COLO829 (cell line): ENCODE measurements around the gene HS3ST5.
"Not testable (repeated sequence)": the region's sequence is repeated elsewhere in the genome, so short reads cannot be mapped to it uniquely, and the experiment has no call there.

Experiments
- DNase-seq: peaks from one replicate; pipeline ENCODE4 v3.0.0; 2012; ENCODE audit warnings: low spot score

HS3ST5 gene

DNA sequence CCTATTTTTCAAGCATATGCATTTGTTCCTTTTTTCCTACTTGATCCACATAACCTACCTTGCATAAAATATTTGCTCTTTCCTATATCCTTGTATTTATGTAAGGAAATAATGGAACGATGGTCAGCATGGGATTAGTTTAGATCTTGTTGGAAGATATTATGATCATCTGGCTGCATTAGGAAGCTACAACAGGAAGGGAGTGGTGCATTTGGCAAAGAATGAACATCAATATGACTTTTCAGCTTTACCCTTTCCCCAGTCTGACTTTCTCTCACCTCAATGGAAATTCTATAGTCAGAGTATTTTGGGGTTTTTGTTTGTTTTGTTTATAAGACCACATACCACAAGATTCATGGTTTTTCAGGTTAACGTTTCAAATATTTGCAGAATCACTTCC, 66.0 kb downstream of the HS3ST5 start:
- no peak for DNase-seq

GRCh38 chr6:114274836-114275235, 68.0 kb downstream of the HS3ST5 start:
- DNase-seq, result no peak

DNA sequence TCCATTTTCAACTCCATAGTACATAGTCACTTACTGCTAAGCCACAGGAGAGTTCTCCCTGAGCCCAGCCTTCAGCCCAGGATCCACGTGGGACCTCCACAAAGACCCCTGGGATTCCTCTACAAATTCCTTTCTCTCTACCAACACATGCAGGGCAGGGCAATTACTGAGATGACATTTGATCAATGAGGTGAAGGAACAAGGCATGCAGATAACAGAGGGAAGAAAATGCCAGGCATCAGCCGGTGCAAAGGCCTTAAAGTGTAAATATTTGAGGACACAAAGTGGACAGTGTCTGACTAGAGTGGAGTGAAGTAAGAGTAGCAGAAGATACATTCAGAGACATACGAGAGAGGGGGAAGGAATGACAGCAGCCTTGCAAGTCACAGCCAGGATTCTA, 70.2 kb downstream of the HS3ST5 start:
- DNase-seq, result no peak

DNA sequence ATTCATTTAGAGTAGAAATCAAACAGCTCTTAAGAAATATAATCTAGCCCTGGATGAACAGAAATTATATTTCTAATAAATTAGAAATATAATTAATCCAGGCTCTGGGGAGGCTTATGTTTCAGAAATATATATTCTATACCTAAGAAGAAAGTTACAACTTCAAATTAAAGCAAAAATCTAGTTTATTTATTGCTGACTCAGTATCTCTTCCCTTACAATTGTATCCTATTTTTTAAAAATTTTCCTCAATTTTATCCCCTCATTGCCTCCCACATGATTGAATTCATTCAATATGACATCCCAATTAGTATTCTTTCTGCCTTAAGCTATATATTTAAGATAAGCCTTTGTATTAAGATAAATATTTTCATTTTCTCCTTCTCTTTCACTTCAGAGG, 71.4 kb downstream of the HS3ST5 start:
- no peak for DNase-seq

- DNase-seq, result no peak
These were observed 74.9 kb downstream of the HS3ST5 start for GRCh38 chr6:114267897-114268296.

GRCh38 chr6:114260810-114261209, 82.0 kb downstream of the HS3ST5 start:
- no peak for DNase-seq

GRCh38 chr6:114258376-114258775, 84.4 kb downstream of the HS3ST5 start:
- no peak for DNase-seq

DNA sequence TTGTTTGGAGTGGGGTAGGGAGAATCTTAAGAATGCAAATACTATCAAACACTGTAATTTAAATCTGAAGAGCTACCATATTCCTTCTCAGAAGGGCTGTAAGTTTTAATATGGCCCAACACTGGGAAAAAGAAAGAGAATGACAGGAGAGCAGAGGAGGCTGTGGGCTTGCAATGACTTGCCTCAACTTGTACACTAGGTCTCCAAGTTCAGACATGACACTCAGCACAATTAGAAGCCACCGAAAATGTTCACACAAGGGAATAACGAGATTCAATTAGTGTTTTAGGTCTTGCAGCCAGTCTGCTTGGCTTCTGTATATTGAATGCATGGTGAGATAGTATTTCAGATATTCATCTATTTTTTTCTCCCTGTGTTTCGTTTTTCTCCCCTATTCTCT, 89.4 kb downstream of the HS3ST5 start:
- no peak for DNase-seq

GRCh38 chr6:114249522-114249921, 93.3 kb downstream of the HS3ST5 start:
- no peak for DNase-seq

DNA sequence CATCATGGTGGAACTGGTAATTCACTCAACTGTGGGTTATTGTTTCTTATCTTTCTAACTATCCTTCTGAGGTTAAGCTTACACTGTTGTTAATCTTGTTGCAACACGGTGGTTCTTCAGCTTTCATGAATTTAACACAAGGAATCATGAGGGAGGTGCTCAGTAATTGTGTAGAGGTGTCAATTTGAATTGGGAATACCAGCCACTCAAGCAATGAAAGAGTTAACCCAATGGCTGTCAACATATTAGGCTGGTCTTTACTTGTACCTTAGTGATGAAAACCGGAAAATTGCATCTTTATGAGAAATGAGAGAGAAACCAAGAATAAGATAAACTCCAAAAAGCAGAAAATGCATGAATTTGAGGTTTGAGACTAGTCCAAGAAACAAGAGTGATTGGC, 95.7 kb downstream of the HS3ST5 start:
- DNase-seq, result no peak

DNA sequence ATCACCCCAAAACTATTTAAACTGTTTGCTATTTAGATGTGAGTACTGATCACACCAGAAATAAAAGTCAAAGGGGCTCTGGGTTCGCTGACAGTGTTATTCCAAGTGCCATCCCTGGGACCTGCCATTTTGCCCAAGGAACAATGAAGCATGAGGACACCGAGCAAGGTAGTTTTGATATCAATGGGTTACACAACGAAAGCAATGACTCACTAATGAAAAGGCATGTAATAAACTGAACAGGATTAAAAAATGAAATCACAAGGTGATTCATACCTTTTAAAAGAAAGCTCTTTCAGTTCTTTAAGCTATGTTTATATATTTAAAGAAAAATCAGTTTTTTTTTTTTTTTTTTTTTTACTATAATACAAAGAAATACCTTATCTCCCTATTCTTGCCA, 102.0 kb downstream of the HS3ST5 start:
- DNase-seq, result peak; percentile 24

GRCh38 chr6:114228675-114229074, 114.1 kb downstream of the HS3ST5 start:
- DNase-seq, result no peak

- no peak for DNase-seq
These were observed 114.8 kb downstream of the HS3ST5 start for GRCh38 chr6:114227944-114228468.

GRCh38 chr6:114220241-114220640, 122.6 kb downstream of the HS3ST5 start:
- no peak for DNase-seq

- DNase-seq, result no peak
These were observed 124.1 kb downstream of the HS3ST5 start for GRCh38 chr6:114218437-114219340.

DNA sequence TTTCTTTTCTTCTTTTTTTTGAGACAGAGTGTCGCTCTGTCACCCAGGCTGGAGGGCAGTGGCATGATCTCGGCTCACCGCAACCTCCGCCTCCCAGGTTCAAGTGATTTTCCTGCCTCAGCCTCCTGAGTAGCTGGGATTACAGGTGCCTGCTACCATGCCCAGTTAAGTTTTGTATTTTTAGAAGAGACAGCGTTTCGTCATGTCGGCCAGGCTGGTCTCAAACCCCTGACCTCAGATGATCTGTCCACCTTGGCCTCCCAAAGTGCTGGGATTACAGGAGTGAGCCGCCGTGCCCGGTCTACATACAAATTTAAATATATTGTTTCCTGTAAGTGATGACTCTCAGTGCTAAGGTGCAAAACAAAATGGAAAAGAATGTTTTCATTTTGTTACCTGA, 124.8 kb downstream of the HS3ST5 start:
- not testable (repeated sequence) for DNase-seq

DNA sequence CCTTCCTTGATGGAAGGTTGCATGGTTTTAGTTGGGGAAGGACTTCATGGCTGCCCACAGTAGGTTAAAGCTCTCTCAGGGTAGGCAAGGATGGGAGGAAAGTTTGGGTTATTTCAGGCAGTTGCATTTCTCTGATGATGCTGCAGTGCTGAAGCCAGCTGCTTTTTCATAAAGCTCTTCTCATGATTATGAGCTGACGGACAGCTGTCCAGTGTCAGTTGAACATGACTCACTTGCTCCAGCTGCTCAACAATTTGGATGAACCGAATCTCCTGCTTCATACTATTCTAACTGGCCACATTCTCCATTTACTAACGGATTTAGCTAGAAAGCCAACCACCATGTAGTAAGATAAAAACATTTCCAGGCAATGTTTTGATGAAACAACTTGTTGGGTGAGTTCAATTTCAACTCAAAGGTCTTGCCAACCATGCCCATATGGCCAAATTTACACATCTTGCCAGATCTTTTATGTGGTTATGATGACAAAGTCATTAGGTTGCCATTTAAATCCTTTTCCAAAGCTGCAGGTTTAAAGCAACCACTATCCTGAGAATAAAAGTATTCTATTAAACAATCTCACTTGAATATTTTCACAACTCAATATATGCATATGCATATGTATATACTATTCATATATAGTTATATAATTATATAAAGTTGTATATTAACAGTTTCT, 125.9 kb downstream of the HS3ST5 start:
- no peak for DNase-seq

DNA sequence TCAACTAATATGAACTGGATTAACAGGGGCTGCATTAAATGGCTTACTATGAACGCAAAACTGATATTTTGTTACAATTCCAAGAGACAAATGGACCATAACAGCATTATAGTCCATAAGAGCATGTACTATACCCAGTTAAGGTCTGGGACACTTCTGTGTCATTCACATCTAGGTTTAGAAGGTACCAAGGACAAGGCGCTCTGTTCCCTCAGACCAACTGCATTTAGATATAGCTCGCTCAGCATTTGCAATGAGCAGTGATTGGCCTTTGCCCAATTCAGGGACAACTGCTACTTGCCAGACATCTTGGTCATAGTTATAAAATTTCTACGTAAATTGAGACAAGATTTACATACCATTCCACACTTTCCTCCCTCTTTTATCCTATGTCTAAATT, 132.4 kb downstream of the HS3ST5 start:
- DNase-seq, result no peak

DNA sequence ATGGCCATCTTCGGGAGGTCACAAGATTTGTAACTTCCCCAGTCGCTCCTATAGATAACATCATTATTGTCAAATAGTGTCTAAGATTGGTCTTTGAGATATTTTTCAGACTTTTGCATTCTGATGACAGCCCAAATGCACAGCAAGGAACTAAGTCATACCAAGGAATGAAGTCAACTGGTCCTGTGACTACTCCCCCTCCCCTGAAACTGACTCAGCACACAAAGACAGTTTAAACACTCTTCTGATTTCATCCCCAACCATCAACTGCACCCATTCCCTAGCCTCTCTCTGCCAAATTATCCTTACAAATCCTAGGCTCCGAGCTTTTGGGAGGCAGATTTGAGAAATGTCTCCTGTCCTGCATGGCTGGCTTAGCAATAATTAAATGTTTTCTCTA, 139.4 kb downstream of the HS3ST5 start:
- no peak for DNase-seq

DNA sequence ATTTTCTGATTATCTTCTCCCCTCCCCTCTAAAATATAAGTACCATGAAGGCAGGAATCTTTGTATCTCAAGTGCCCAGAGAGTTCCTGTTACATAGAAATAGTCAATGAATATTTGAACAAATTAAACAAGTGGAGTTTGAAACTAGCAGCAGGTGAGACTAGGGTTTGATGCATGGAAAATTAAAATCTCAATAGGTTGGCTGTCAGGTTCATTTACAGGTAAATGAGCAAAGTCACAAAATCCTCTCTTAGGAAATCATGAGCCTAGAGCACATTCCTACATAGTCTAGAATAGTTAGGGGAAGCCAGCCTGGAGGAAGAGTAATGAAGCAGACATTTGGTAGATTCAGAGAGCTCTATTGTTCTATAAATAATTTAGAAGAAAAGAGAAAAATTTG, 140.4 kb downstream of the HS3ST5 start:
- DNase-seq, result no peak

- DNase-seq, result no peak
These were observed 141.9 kb downstream of the HS3ST5 start for GRCh38 chr6:114200891-114201290.

DNA sequence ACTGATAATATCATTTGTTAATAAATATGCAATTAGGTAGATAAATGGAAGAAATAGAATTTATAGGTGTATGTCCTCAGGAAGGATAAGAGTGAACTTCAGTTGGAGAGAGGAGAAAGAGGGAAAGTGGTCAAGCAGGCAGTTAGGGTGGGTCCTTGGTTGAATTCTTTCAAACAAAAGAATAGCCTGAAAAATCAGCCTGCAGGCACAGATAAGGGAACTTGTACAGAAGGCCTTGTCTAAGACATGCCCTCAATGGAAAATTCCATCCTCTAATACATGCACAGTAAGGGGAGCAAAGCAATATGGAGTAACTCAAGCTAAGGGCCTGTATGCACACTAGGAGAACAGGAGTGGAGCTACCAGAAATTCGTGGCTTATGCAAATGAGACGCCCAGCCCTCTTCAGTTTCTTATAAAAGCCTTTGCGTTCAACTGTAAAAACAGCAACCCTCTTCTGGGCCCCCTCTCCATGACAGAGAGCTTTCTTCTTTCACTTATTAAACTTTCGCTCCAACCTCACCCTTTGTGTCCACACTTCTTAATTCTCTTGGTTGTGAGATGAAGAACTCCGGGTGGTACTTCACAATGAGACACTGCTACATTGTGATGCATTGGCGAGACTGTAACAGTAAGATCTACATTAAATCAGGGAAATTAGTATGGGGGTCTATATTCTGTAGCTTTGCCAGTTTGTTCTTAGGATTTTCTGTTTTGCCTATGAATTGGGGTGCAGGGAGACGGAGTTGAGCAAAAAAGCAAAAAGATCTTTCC, 147.0 kb downstream of the HS3ST5 start:
- no peak for DNase-seq

DNA sequence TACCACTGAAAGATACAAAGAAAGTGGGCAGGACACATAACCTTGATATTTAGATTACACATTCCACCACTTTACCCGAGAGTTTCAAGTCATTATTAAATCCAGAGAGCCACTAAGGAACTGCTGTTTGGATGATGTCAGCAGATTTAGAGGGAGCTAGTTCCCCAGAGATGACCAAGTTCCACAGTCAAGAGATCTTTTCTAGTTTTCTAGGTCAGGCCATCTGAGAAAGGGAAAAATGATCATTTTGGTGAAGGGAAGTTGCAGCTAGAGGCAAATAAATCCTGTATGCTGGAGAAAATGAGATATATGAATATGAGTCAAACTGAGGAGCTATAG, 147.8 kb downstream of the HS3ST5 start:
- no peak for DNase-seq
